Measurements from ENCODE around the gene GUK1.
"Not testable (repeated sequence)": the region's sequence is repeated elsewhere in the genome, so short reads cannot be mapped to it uniquely, and the experiment has no call there.

GUK1 gene

DNA sequence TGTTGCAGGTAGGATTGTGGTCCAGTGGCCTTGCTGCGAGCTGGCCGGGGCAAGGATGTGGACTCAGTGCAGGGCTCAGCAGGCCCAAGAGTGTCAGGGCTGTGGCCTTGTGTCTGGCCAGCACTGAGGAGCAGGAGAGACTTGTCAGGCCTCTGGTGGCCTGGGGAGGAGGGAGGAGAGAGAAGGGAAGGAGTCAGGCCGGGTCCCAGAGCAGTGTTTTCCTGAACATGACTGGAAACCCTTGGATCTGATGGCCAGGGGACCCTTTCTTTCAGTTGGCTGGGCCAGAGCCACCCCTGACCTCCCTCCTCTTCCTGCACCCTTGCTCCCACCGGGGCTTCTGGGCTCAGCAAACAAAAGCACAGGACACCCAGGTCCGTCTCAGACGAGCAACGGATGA, 30.6 kb downstream of the GUK1 start:
- TF ChIP-seq POLR2AphosphoS5 (IDR thresholded peaks at IDR 0.05; ENCODE audit: low read depth) (no peak), GABPA (IDR thresholded peaks at IDR 0.05; ENCODE audit: low read depth) (no peak), SPI1 (IDR thresholded peaks at IDR 0.05; ENCODE audit: borderline replicate concordance, low read depth) (no peak)
- TF ChIP-seq, protein P1, sequence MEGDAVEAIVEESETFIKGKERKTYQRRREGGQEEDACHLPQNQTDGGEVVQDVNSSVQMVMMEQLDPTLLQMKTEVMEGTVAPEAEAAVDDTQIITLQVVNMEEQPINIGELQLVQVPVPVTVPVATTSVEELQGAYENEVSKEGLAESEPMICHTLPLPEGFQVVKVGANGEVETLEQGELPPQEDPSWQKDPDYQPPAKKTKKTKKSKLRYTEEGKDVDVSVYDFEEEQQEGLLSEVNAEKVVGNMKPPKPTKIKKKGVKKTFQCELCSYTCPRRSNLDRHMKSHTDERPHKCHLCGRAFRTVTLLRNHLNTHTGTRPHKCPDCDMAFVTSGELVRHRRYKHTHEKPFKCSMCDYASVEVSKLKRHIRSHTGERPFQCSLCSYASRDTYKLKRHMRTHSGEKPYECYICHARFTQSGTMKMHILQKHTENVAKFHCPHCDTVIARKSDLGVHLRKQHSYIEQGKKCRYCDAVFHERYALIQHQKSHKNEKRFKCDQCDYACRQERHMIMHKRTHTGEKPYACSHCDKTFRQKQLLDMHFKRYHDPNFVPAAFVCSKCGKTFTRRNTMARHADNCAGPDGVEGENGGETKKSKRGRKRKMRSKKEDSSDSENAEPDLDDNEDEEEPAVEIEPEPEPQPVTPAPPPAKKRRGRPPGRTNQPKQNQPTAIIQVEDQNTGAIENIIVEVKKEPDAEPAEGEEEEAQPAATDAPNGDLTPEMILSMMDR (IDR thresholded peaks at IDR 0.05; ENCODE audit: insufficient read depth, low read length), result no peak
- TF ChIP-seq, protein P2, sequence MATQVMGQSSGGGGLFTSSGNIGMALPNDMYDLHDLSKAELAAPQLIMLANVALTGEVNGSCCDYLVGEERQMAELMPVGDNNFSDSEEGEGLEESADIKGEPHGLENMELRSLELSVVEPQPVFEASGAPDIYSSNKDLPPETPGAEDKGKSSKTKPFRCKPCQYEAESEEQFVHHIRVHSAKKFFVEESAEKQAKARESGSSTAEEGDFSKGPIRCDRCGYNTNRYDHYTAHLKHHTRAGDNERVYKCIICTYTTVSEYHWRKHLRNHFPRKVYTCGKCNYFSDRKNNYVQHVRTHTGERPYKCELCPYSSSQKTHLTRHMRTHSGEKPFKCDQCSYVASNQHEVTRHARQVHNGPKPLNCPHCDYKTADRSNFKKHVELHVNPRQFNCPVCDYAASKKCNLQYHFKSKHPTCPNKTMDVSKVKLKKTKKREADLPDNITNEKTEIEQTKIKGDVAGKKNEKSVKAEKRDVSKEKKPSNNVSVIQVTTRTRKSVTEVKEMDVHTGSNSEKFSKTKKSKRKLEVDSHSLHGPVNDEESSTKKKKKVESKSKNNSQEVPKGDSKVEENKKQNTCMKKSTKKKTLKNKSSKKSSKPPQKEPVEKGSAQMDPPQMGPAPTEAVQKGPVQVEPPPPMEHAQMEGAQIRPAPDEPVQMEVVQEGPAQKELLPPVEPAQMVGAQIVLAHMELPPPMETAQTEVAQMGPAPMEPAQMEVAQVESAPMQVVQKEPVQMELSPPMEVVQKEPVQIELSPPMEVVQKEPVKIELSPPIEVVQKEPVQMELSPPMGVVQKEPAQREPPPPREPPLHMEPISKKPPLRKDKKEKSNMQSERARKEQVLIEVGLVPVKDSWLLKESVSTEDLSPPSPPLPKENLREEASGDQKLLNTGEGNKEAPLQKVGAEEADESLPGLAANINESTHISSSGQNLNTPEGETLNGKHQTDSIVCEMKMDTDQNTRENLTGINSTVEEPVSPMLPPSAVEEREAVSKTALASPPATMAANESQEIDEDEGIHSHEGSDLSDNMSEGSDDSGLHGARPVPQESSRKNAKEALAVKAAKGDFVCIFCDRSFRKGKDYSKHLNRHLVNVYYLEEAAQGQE (IDR thresholded peaks at IDR 0.05; ENCODE audit: insufficient replicate concordance, low read depth), result no peak
- DNase-seq (ENCODE audit: low read depth in 1 of 2, low spot score in 1 of 2), result no peak
- Histone ChIP-seq H3K27me3 (ENCODE audit: insufficient read depth, poor library complexity, severe bottlenecking) (no peaks in the 10 kb centered on the region), H3K4me3 (replicated peaks; ENCODE audit: insufficient read depth, low read length) (no peak overlapping the region), H3K27ac (replicated peaks) (no peak overlapping the region)

DNA sequence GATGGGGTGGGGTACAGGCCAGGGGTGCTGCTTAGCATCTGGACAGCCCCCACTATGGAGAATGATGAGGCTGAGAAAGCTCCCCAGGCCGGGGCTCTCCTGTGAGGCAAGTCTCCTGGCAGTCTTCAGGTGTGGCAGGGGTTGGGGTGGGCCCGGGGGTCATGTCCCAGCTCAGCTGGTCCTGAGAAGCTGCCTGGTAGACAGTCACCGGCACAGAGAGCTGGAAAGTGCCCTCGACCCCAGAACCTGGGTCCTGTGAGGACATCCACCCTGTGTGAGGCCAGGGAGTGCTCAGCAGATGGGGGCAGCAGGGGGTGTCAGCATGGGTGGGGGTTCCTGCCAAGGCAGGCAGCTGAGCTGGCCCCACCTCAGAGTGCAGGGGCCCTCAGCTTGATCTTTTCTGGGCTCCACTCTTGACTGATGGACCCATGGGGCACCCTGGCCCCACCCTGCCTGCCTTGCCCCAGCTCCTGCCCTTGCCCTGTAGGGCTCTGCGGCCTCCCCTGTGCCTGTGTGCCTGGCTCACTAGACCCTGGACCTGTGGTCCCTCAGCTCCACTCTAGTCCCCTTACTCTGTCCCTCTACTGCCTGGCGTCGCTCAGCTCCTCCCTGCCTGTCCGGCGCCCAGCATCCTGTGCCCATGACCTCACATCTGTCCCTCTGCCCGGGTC, 31.3 kb downstream of the GUK1 start:
- H3K4me3 ChIP-seq (replicated peaks; ENCODE audit: insufficient read depth, low read length), result no peak overlapping the region
- no peak for TF ChIP-seq GABPA (IDR thresholded peaks at IDR 0.05; ENCODE audit: low read depth)
- TF ChIP-seq POLR2AphosphoS5 (IDR thresholded peaks at IDR 0.05; ENCODE audit: low read depth), result no peak
- TF ChIP-seq, protein P2 (IDR thresholded peaks at IDR 0.05; ENCODE audit: insufficient replicate concordance, low read depth), result no peak
- TF ChIP-seq SPI1 (IDR thresholded peaks at IDR 0.05; ENCODE audit: borderline replicate concordance, low read depth), result no peak
- TF ChIP-seq, protein P1 (IDR thresholded peaks at IDR 0.05; ENCODE audit: insufficient read depth, low read length), result no peak
- H3K27me3 ChIP-seq (ENCODE audit: insufficient read depth, poor library complexity, severe bottlenecking), result no peaks in the 10 kb centered on the region
- no peak for DNase-seq (ENCODE audit: low read depth in 1 of 2, low spot score in 1 of 2)
- H3K27ac ChIP-seq (replicated peaks), result no peak overlapping the region

DNA sequence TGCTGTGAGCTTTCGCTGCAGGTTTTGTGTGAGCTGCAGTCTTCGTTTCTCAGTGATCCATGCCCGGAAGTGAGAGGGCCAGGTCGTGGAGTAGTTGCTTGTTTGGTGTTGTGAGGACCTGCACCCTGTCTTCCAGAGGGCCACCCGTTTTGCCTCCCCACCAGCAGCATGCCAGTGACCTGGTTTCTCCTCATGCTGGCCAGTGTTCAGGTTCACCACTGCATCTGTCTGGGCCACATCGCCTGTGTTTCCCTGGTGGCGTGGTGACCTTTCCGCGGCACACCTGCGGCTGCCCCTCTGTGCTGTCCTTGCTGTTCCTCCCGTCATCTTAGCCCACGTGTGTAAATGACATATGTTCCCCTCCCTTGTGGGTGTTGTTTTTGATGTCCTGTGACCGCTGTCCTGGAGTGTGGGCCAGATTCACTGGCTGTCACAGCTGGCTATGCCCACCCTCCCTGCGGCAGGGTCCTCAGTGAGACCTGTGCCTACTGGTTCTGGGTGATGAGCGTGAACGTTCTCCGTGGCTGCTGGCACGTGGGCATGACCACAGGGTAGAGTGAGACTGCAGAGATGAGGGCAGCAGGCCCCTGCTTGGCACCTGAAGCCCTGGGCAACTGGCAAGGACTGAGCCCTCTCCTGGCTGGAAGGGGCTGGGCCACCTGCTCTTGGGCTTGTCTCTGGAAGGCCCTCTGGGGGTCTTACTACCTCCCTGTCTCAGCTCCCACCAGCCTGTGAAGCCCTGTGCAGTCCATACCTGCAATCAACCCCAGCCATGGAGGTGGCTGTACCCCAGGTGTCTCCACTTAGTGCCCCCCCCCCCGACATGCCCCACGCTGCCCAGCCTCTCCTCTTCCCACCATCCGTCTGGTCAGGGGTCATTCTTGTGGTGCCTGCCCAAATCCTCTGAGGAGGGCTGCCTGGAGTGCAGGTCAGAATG, 32.8 kb downstream of the GUK1 start:
- TF ChIP-seq, protein P2 (IDR thresholded peaks at IDR 0.05; ENCODE audit: insufficient replicate concordance, low read depth), result no peak
- TF ChIP-seq, protein P1 (IDR thresholded peaks at IDR 0.05; ENCODE audit: insufficient read depth, low read length), result no peak
- DNase-seq (ENCODE audit: low read depth in 1 of 2, low spot score in 1 of 2), result no peak
- Histone ChIP-seq H3K4me3 (replicated peaks; ENCODE audit: insufficient read depth, low read length) (no peak overlapping the region), H3K27me3 (ENCODE audit: insufficient read depth, poor library complexity, severe bottlenecking) (no peaks in the 10 kb centered on the region), H3K27ac (replicated peaks) (no peak overlapping the region)

DNA sequence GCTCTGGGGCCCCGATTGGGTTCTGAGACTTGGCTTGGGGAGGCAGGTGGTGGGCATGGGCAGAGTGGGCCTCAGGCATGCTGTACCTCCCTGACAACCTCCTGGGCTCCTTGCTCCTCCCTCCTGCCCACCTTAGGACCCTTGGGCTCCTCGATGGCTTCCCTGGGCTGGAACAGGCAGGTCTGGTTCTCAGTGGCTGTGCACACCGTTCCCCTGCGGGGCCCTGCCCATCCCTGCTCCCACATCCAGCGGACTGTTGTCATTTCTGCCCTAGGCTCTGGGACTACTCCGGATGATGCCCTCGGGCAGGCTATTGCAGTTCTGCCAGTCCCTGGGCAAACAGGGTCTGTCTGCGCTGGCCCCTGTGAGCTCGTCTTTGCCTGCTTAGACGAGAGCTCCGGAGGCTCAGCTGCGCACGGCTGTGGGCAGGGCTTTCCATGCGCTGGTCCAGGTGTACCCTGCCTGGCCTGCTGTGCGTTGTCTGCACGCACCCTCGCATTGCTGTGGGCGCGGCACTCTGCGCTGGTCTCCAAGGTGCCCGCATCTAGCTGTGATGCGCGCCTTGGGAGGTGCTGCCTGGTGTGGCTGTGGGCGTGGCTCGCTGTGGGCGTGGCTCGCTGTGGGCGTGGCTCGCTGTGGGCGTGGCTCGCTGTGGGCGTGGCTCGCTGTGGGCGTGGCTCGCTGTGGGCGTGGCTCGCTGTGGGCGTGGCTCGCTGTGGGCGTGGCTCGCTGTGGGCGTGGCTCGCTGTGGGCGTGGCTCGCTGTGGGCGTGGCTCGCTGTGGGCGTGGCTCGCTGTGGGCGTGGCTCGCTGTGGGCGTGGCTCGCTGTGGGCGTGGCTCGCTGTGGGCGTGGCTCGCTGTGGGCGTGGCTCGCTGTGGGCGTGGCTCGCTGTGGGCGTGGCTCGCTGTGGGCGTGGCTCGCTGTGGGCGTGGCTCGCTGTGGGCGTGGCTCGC, 33.7 kb downstream of the GUK1 start:
- DNase-seq (ENCODE audit: low read depth in 1 of 2, low spot score in 1 of 2), result not testable (repeated sequence)

More for the DNA sequence above, 33.7 kb downstream of the GUK1 start:
- not testable (repeated sequence) for H3K27me3 ChIP-seq (ENCODE audit: insufficient read depth, poor library complexity, severe bottlenecking); H3K27ac ChIP-seq (replicated peaks); H3K4me3 ChIP-seq (replicated peaks; ENCODE audit: insufficient read depth, low read length)

Measured in HL-60 (cell line).